Measurements from ENCODE around the gene GRIK2. TPM values are rescaled to one million over a fixed set of nuclear protein-coding genes. Genes with fewer than 3 reads are reported as not detected.

GRIK2 gene
- total RNA-seq, 1 donor from 2014 or later, result 0.86 TPM

DNA sequence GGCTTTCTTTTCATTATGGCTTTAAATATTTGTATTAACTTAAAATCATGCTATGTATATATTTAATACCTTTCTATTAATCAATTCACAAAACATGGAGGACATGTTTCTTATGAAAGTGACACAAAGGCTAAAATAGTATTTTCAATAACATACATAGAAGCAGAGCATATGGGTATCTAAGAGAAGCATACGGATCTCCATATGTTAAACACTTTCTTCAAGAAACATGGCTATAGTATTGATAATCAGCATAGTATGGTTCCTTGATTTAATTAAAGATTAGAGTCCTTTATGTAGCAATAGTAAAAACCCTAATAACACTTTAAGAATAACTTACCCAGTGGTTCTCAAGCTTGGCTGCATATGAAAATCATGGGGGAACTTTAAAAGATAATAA, 58.5 kb downstream of the GRIK2 start:
- no peak overlapping the region for H3K4me3 ChIP-seq (ENCODE audit: low read depth, low read length)
- TF ChIP-seq CTCF (conservative IDR thresholded peaks at IDR 0.05; ENCODE audit: low read depth, low read length), result no peak
- DNase-seq (ENCODE audit: low read depth), result no peak

GRCh38 chr6:101453221-101453620, 59.7 kb downstream of the GRIK2 start:
- no peak for DNase-seq (ENCODE audit: low read depth)
- no peak overlapping the region for H3K4me3 ChIP-seq (ENCODE audit: low read depth, low read length)
- TF ChIP-seq CTCF (conservative IDR thresholded peaks at IDR 0.05; ENCODE audit: low read depth, low read length), result no peak

GRCh38 chr6:101454106-101454676, 60.7 kb downstream of the GRIK2 start:
- no peak for DNase-seq (ENCODE audit: low read depth)
- TF ChIP-seq CTCF (conservative IDR thresholded peaks at IDR 0.05; ENCODE audit: low read depth, low read length), result no peak
- no peak overlapping the region for H3K4me3 ChIP-seq (ENCODE audit: low read depth, low read length)

- no peak overlapping the region for H3K4me3 ChIP-seq (ENCODE audit: low read depth, low read length)
- DNase-seq (ENCODE audit: low read depth), result no peak
- TF ChIP-seq CTCF (conservative IDR thresholded peaks at IDR 0.05; ENCODE audit: low read depth, low read length), result no peak
Measured at GRCh38 chr6:101458336-101458735, 64.8 kb downstream of the GRIK2 start.

GRCh38 chr6:101458826-101459225, 65.3 kb downstream of the GRIK2 start:
- no peak for TF ChIP-seq CTCF (conservative IDR thresholded peaks at IDR 0.05; ENCODE audit: low read depth, low read length)
- no peak overlapping the region for H3K4me3 ChIP-seq (ENCODE audit: low read depth, low read length)
- DNase-seq (ENCODE audit: low read depth), result no peak

- no peak overlapping the region for H3K4me3 ChIP-seq (ENCODE audit: low read depth, low read length)
- no peak for TF ChIP-seq CTCF (conservative IDR thresholded peaks at IDR 0.05; ENCODE audit: low read depth, low read length)
- no peak for DNase-seq (ENCODE audit: low read depth)
Measured at GRCh38 chr6:101462576-101462975, 69.1 kb downstream of the GRIK2 start.

DNA sequence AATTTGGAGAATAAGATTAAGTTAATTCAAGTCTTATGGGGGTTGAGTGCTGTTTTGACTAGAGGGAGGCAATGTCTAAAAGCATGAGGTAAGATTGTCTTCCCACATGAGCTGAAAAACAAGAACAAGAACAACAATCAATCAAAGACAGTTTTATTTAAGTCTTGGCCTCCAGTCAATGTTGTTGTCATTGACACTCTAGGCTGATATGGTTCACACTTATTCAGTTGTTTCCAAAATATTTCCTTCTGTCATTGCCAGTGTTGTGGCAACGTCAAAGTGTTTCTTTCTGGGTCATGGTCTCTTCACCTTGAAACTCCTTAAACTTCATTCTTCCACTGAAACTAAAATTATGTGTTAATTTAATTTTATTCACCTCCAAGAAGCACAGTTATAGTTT, 72.4 kb downstream of the GRIK2 start:
- H3K4me3 ChIP-seq (ENCODE audit: low read depth, low read length), result no peak overlapping the region
- no peak for TF ChIP-seq CTCF (conservative IDR thresholded peaks at IDR 0.05; ENCODE audit: low read depth, low read length)
- no peak for DNase-seq (ENCODE audit: low read depth)

Measured in epithelial cell of proximal tubule (primary cell).